GM18909 (cell line): ENCODE data around the gene SCYGR4.

Experiments used
- ATAC-seq: cut with Tn5 transposase; IDR thresholded peaks from one replicate; pipeline ENCODE4 v1.9.1; 2021; ENCODE audit warnings: mild to moderate bottlenecking; ENCODE audit not compliant: unreplicated experiment, poor library complexity

Gene SCYGR4

DNA sequence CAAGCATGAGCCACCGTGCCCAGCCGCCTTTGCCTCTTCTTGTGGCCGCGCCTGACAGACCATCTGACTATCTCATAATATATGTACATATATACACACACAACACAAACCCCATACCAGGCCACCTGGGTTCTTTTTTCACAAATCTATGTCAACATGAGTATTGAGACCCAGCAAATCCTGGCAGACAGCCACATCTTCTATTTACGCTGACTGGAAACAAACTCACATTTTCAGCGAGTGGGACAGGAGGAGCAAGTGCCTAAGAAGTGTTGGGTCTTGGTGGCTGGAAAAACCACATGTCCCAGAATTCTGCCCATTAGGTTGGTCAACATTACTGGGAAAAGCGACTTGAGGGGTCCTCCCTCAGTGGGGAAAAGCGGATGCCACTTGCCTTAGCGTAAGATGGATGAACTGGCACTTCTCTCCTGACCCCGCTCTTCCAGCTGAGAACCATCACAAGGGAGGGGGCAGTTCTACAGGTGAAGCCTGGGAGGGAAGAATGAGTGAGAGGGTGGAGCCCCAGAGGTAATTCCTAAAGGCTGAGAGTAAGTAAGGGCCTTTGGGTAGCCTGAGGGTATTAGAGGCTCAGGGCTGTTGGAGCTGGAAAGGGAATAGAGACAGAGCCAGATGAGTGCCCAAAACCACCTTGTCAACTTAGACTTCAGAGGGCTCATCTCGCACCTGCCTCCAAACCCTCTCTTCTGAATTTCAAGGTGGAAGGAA, 4.6 kb upstream of the SCYGR4 start:
- no peak for ATAC-seq

DNA sequence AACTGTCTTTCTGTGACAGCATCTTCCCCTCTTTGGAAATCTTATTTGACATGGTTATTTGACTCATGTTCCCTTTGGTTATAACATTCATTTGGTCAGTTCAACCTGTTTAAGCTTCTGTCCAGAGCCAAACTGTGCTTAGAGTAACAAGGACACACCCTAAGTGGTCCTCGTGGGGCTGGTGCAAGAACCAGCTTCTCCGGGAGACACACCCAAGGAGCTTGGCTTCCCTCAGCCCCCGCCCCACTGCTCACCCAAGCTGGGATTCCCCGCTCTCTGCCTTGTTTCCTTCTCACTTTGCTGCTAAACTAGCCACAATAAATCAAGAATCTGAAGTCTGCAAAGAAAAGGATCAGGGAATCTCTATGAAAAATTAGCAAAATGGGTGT, 4.0 kb upstream of the SCYGR4 start:
- ATAC-seq = no peak

DNA sequence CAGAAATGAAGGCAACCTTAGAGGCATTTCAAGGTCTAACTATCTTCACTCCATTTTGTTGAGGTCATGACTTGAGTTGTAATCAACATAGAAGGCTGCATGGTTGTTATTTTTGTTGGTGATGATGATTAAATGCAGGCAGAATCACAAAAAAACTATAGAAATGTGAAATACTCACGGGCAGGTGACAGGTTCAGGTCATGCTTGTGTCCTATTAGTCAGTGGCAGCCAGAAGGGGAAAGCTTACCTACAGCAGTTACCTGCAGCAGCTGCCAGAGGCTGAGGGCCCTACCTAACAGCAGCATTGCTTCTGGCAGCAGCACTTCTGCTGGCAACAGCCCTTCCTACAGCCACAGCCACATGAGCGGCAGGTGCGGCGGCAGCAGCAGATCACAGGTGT, 3.1 kb upstream of the SCYGR4 start:
- no peak for ATAC-seq

DNA sequence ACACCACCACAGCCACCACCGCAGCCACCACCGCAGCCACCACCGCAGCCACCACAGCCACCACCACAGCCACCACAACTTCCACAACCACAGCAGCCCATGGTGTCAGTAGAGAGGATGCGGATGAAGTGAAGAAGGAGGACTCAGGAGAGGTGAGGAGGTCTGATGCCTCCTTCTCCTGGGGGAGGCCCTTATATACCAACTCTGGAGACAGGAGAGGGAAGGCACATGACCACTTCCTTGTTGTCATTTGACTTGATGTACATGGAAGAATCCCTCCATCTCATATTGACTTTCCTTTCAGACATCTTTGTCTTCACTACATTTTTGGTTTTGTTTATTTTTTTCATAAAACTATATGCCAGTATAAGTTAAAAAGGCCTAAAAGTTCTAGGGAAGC, 2.6 kb upstream of the SCYGR4 start, which contains the start of gene SCYGR3:
Gene SCYGR3 (minus strand): TSS at position 101 of the 400 bp plus-strand sequence. CDS start 0 bp downstream, at position 101.
- no peak for ATAC-seq

DNA sequence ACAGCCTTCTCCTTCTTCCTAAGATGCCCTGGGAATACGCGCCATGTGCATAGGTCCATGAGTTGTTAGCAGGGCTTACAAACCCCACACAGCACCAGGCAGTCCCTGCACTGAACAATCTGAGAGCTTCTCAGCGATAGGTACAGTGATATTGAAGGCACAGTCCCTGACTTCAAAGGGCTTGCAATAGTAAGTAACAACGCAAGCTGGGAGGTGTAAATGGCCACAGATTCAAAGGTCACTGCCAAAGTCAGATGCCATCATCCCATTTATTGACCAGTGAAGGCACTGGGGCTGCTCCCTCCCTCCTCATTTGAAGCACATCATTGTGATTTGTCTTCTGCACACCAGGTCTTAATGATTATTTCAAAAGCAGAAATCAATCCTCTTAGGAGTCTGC, 2.1 kb upstream of the SCYGR4 start:
- no peak for ATAC-seq

DNA sequence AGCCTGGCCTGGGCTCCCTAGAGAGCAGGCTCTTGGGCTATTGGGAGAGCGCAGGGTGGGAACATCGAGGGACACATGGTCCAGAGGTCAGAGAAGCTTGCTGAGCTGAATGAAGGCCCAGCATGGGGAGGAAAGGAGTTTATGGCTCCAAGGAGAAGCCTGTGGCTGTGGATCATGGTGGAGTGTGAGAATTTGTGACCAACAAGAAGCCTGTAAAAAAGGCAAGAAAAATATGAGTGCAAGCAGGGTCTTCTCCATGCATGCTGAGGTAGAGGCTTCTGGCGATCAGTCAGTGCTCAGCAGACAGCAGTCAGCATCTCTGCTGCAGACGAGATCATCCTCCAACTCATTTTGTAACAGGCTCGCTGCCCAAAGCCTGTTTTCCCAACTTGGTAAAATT, 1.4 kb upstream of the SCYGR4 start:
- ATAC-seq = no peak

DNA sequence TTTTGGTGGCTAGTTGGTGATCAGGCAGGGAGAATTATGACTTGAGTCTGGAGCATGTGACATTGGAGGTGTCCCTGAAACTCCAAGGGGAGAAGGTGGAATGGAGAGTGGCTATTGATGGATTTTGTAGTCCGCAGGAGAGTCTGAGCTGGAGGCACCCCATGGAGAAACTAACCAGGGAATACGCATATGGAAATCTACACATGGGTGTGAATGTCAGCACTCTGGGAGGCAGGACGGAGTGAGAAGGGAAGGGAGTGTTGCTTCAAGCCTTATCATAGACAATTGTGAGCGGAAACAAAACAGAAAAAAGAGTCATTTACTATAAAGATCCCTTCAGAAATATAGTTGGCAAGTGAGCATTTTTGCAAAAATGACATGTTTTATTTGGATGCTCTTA, 667 bp upstream of the SCYGR4 start:
- ATAC-seq = no peak

DNA sequence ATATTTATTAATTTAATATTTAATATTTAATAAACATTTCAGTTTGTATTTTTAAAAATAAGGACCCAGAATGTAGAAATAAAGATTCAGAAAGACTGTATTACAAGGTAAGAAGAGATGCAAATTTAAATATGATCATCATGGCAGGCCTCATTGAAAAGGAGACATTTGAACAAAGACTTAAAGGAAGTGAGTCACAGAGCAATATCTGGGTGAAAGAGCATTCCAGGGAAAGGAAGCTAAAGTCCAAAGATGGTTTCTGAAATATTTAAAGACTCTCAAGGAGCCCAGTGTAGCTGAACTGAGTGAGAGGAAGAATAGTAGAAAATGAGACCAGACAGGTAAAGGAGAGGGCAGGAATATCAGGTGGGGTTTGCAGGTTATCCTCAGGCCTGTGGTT, 5.9 kb downstream of the SCYGR4 start:
- ATAC-seq = no peak

DNA sequence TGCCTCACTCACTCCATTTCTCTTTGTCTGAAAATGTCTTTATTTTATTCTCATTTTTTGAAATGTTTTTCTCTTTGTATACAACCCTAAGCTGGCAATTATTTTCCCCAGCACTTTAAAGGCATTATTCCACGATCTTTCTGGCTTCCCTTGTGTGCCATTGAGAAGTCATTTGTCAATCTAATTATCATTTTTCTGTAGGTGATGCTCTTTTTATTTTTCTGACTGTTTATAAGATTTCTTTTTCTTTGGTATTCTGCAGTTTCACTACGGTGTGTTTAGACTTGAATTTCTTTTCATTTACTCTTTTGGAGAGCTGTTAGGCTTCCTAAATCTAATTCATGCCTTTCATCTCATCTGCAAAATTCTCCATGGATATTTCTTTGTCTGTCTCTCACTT, 8.1 kb downstream of the SCYGR4 start:
- no peak for ATAC-seq

DNA sequence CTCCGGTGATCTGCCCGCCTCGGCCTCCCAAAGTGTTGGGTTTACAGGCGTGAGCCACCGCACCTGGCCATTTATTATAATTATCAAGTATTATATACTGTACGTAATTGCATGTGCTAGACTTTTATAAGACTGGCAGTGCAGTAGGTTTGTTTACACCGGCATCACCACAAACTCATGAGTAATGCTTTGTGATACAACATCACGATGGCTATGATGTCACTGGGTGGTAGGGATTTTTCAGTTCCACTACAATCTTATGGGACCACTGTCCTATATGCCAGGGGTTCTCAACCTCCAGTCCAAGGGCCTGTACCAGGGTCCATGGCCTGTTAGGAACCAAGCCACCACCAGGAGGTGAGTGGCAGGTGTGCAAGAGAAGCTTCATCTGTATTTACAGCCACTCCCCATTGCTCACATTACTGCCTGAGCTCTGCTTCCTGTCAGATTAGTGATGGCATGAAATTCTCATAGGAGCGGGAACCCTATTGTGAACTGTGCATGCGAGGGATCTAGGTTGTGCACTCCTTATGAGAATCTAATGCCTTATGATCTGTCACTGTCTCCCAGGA, 9.4 kb downstream of the SCYGR4 start:
- no peak for ATAC-seq

DNA sequence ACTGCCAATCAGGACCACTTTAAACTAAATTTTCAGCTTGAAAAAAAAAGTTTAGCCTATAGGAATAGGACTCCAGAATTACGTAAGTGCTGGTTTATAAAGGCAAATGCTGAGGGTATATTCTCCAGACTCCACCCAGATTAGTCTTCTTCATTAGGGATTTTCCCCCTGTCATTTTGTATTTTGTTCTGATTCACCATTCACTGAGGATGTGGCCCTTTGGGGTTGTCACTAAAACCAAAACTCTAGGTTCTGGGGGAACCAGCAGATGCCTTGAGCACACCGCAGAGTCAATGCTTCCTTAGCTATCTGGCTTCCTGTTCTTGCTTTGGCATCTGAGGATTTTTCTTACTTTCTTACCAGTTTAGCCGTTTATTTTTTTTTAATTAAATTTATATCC, 10.5 kb downstream of the SCYGR4 start:
- ATAC-seq = peak; percentile 96

DNA sequence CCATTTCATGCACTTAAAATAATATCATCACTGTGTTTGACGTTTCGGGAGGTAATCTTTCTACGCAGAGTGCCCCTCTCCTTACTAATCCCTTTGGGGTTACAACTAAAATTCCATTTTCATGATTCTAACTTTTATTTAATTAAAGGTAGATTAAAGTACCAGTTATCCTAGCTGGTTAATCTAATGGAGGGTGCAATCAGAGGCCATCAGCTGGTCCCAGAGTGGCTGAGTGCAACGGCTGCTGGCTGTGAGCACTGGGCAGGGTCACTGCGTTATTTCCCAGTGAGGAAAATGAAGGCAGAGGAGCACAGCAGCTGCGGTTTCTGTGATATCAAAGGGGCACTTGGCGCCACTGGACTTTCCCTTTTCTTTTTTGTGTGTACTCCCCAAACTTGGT, 12.1 kb downstream of the SCYGR4 start:
- no peak for ATAC-seq

DNA sequence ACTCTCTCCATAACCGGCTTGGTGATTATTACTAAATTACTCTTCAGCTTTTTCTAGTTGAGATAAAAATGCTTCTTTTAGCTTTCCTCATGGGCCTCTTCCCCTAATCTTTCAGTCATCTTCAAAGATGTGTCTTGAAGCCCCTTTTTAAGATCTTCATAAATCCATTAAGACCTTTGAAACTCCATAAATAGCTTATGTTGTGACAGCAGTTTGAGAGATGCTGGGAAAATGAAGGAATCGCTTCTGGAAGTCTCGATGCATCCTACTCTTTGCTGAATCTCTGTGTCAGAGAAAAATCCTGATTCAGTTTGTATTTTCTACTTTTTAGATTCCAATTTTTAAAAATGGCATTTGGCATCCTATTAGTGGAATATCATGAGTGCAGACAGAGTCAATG, 13.0 kb downstream of the SCYGR4 start:
- no peak for ATAC-seq

DNA sequence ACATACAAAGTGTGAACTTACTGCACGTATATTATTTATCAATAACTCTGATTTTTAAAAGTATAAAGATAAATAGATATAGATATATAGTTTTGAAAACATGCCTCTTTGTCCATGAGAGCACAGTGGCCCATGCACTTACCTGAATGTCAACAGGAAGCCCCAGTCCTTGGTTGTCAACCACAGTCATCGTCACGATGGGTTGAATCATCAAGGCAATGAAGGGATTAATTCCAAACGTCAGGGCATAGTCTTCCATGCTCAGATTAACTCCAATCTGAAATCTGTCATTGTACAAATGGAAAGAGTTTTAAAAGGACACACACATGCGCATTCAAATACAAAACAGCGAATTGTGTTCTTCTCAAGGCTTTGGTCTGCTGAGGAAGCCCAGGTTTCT, 15.5 kb downstream of the SCYGR4 start:
- ATAC-seq = no peak

DNA sequence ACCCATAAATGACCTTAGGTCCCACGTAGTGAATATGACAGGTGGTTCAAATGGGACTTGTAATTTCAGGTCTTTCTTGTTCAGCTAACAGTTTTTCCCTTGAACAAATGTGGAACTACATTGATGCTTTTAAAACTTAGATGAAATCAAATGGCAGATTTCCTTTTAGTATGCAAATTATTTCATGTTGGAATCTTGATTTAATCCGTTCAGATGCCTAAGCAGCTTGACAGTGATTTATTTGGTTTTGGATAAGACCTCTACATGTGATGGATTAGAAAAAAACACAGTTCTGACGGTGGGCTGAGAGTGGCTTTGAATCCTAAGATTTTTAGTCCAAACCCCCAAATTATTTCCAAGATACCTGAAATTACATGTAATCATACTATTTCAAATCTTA, 16.9 kb downstream of the SCYGR4 start:
- ATAC-seq = no peak

DNA sequence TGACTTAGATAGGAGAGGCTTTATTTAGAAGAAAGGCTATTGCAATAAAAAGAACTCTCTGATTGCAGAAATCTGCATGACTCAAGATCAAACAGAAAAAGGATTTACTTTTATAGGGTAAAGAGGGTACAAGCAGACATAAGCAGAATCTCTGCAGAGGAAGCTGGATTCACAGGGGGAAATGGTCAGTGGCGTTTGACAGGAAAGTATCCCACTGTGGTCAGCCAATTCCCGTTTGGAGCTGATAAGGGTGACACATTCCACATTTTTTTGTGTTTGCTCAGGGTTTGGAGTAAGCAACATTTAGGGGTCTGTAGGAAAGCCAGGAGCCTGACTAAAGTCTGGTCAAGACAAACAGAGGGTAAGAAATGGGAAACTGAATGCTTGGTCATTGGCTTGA, 25.4 kb downstream of the SCYGR4 start:
- ATAC-seq = no peak

DNA sequence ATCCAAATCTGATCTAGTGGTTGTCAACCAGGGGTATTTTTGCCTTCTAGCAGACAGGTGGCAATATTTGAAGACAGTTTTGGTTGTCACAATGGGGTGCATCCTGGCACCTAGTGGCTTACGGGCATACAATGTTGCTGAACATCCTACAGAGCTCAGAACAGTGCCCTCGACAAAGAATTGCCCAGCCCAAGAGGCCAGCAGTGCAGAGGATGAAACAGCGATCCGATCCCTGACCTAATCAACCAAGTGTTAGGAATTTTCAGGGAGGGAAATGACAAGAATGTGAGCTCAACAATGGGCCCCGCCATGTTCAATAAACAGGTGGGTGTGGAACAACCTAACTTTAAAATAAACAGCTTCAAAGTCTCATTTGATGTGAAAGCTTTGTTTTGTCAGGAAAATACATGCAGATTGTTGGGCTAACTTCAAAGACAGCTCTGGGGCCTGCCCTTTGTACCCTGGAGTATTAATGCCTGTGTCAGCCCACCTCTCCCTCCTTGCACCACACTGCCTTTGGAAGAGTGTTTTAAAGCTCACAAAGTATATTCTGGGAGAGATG, 26.8 kb downstream of the SCYGR4 start:
- no peak for ATAC-seq

DNA sequence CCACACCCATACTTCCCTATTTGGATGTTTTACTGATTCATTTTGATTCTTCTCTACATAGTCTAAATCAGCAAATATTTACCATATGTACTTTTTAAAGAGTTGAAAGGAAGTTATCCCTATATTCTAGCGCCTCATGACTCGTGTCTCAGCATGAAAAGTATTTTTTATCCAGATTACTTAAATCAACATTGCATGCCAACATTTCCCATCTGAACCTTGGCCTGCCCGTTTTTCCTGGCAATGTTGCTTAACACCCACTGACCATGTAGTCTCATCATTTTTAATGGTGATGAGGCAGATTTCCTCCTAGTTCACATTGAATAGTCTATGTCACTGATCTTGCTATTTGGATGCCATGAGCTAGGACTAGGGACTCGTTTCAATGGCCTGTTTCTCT, 36.1 kb downstream of the SCYGR4 start:
- ATAC-seq = no peak

DNA sequence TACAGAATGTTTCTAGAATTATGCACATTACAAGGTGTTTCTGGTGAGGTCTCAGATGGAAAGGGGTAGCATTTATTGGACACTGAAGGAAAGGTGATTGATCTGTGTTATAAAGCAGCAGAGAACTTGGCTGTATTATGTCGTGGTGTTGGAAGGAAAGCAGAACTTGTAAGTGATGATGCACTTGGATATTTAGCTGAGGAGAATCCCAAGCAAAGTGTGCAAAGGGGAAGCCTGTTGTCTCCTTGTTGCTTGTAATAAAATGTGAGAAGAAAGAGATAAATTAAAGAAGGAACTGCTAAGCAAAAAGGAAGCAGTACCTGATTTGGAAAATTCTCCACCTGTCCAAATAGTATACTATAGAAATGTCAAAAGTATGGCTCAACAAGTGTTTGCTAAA, 37.1 kb downstream of the SCYGR4 start:
- ATAC-seq = no peak

DNA sequence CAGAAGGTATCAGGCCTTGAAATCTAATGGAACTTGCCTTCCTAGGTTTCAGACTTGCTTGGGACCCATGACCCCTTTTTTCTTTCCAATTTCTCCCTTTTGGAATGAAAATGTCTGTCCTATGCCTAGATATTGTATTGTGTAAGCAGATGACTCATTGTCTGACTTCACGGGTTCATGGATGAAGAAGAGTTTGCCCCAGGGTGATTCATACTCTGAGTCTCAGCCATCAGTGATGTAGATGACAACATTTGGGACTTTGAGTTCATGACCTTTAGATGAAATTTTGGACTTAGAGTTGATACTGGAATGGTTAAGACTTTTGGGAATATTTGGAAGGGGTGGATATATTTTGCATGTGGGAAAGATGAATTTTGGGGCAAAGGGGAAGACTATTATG, 38.2 kb downstream of the SCYGR4 start:
- no peak for ATAC-seq

DNA sequence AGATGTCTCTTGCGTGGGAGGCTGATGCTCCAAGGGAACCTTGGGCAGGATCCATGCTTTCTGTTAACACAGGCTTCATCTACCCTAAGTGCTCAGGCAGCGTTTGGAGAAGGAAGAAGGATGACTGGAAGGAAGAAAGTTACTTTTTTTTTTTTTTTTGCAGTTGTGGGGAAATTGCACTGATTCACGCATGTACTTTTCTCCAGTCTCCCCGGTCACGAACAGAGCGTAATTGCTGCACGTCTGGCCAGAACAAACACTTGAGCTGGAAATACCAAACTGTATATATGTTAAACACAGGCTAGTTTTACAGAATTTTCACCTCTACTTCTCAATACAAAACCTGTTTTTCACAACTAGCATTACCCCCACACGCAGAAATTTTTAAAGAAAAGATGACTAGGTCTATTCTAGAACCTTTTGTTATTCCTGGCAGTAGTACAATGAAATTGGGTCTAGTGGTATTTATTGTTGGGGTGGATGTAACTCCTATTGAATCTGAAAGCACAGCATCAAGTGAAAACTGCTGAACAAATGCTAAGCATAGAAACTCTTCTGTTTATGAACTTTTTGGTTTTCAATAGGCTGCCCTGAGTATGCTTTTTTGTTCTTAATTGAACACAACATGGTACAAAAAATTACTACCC, 40.0 kb downstream of the SCYGR4 start:
- ATAC-seq = no peak
